Measurements from ENCODE around the gene GPR158.

DNA sequence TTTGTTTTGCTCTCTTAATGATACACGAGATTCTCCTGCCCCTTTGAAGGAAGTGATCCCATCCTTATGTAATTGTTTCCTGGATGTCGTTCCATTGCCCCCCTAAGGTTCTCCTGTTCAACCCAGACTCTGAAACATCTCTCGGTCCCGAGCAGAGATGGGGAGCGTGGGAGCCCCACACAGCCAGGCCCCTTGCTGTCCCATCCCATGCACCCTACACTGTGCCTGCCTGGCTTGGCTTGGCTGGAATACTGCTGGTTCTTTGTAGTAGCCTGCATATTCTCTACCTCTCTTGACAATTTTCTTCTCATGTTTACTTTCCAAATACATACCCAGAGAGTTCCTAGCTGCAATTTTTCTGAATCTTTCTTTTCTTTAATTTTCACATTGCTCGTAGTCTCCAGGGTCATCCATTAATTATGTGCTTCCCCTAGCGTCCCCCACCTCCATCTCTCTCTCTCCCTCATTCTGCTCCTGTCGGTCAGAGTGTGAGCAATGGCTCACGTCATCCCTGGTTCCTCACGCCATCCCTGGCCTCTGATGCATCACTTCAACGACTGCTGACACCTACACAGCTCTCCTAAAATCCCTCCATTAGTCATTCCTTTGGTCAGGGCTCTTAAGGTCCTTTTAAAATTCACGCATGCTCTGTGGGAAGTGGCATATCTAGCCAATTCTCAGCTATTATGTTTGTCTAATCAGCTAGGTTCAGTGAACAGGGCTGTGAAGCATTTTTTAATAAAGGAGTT, 32.5 kb upstream of the GPR158 start:
- TF ChIP-seq CTCF (IDR thresholded peaks at IDR 0.05) (no peak), ZFX (IDR thresholded peaks at IDR 0.05; ENCODE audit: borderline replicate concordance) (no peak)
